Tibial artery (tissue), 4 donors: Measurements from ENCODE around the gene CEP76.

Experiments used
- DNase-seq, 2 donors: peaks; one replicate each; pipeline ENCODE4 v3.0.0-alpha.2; 2019
- H3K27ac ChIP-seq, 2 donors: fragments of 200-600 bp; sonication (generic) in 1 of 2; 1 replicate in 1 of 2; 2 replicates in 1 of 2; pipeline ENCODE4 v1.5.1; 2018 to 2019; ENCODE audit warnings: mild to moderate bottlenecking in 1 of 2
- H3K27me3 ChIP-seq, 2 donors: fragments of 200-600 bp; sonication (generic) in 1 of 2; one replicate each; pipeline versions ENCODE4 v1.5.1 to v1.6.0; 2016 to 2019
- H3K36me3 ChIP-seq, 3 donors: fragments of 200-600 bp; sonication (generic) in 2 of 3; one replicate each; pipeline ENCODE4 v1.5.1; 2016 to 2019; ENCODE audit warnings: mild to moderate bottlenecking in 2 of 3
- H3K4me1 ChIP-seq, 4 donors: fragments of 200-600 bp; sonication (generic) in 2 of 4; 1 replicate in 3 of 4; 2 replicates in 1 of 4; pipeline ENCODE4 v1.5.1; 2016 to 2019
- H3K4me3 ChIP-seq, 2 donors: fragments of 200-600 bp; sonication (generic) in 1 of 2; 1 replicate in 1 of 2; 2 replicates in 1 of 2; pipeline ENCODE4 v1.5.1; 2018 to 2019; ENCODE audit warnings: mild to moderate bottlenecking in 2 of 2
- H3K9me3 ChIP-seq, 3 donors: fragments of 200-600 bp; sonication (generic) in 1 of 3; one replicate each; pipeline ENCODE4 v1.5.1; 2016 to 2019
- CTCF ChIP-seq, 2 experiments: fragments of 200-600 bp in 1 of 2; fragments of 450-650 bp in 1 of 2; IDR thresholded peaks; one replicate each; pipeline ENCODE4 v1.5.1; 2017 to 2019; ENCODE audit warnings: antibody characterized with exemption in 2 of 2, mild to moderate bottlenecking in 1 of 2, moderate library complexity in 1 of 2
- intact Hi-C: fragments of 100-400 bp; cut with DNase I; formaldehyde crosslinking; loops from one replicate; pipeline ENCODE4 v1.15.0; 2023; ENCODE audit warnings: low total_unique reads

The CEP76 gene

GRCh38 chr18:12638644-12639124 is 63.8 kb downstream of the CEP76 start:
- Histone ChIP-seq H3K4me3 (no peak overlapping the region), H3K9me3 (no peaks in the 10 kb centered on the region), H3K36me3 (no peaks in the 10 kb centered on the region), H3K27ac (no peak overlapping the region), H3K27me3 (no peaks in the 10 kb centered on the region), H3K4me1 (peaks cover 0 to 13% (median 0%) of the 10 kb centered on the region in 4 donors)
- no peak for DNase-seq
- intact Hi-C loops, result no loop called here
- no peak for TF ChIP-seq CTCF (IDR thresholded peaks at IDR 0.05)

- no peak overlapping the region for H3K27ac ChIP-seq
- intact Hi-C loops, result no loop called here
Observed at GRCh38 chr18:12637901-12638643, 64.5 kb downstream of the CEP76 start.

GRCh38 chr18:12637393-12637792 is 65.1 kb downstream of the CEP76 start:
- Histone ChIP-seq H3K27me3 (no peaks in the 10 kb centered on the region), H3K27ac (no peak overlapping the region), H3K4me3 (no peak overlapping the region), H3K4me1 (peaks cover 0 to 13% (median 0%) of the 10 kb centered on the region in 4 donors), H3K36me3 (no peaks in the 10 kb centered on the region), H3K9me3 (no peaks in the 10 kb centered on the region)
- no peak for TF ChIP-seq CTCF (IDR thresholded peaks at IDR 0.05)
- intact Hi-C loops, result no loop called here
- no peak for DNase-seq

More at GRCh38 chr18:12637901-12638643, 64.5 kb downstream of the CEP76 start:
- Histone ChIP-seq H3K36me3 (no peaks in the 10 kb centered on the region), H3K9me3 (no peaks in the 10 kb centered on the region), H3K4me1 (peaks cover 0 to 13% (median 0%) of the 10 kb centered on the region in 4 donors), H3K4me3 (no peak overlapping the region), H3K27me3 (no peaks in the 10 kb centered on the region)
- no peak for DNase-seq
- TF ChIP-seq CTCF (IDR thresholded peaks at IDR 0.05), result no peak

GRCh38 chr18:12631831-12632477 is 70.6 kb downstream of the CEP76 start:
- intact Hi-C loops, result loop anchor here (1.0 kb wide), 1 partner anchor 22 kb away; no protein-coding TSS in a partner anchor
- Histone ChIP-seq H3K27ac (no peak overlapping the region), H3K4me3 (no peak overlapping the region), H3K9me3 (no peaks in the 10 kb centered on the region), H3K36me3 (no peaks in the 10 kb centered on the region), H3K27me3 (no peaks in the 10 kb centered on the region), H3K4me1 (peaks cover 0 to 6% (median 0%) of the 10 kb centered on the region in 4 donors)
- no peak for TF ChIP-seq CTCF (IDR thresholded peaks at IDR 0.05)
- DNase-seq, result no peak

GRCh38 chr18:12630136-12630535 is 72.4 kb downstream of the CEP76 start:
- no peak overlapping the region for H3K27ac ChIP-seq

More at GRCh38 chr18:12630136-12630535, 72.4 kb downstream of the CEP76 start:
- intact Hi-C loops, result no loop called here
- DNase-seq, result no peak
- Histone ChIP-seq H3K36me3 (no peaks in the 10 kb centered on the region), H3K9me3 (no peaks in the 10 kb centered on the region), H3K4me3 (no peak overlapping the region), H3K27me3 (no peaks in the 10 kb centered on the region), H3K4me1 (peaks cover 0 to 6% (median 0%) of the 10 kb centered on the region in 4 donors)
- TF ChIP-seq CTCF (IDR thresholded peaks at IDR 0.05), result no peak
